NCI-H748 (cell line): Measurements from ENCODE around the gene MYL4.
"Not testable (repeated sequence)": the region's sequence is repeated elsewhere in the genome, so short reads cannot be mapped to it uniquely, and the experiment has no call there.

Source experiments
- DNase-seq: peaks from one replicate; lab custom pipeline; 2025; ENCODE audit not compliant: unreplicated experiment; lab: John Stamatoyannopoulos, UW

The MYL4 gene

DNA sequence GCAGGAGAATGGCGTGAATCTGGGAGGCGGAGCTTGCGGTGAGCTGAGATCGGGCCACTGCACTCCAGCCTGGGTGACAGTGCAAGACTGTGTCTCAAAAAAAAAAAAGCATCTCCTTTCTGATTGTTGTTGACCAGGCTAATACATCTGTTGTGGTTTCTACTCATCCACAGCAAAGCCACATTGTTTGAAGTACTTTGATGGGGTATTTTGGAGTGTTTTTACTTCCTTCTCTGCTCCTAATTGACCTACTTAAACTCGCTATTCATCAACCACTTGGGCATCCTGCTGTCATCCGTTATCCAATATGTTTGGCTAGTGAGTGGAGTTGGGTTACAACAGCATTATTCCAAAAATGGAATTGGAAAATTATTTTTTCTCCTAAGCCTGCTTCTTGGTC lies 16.6 kb upstream of the MYL4 start:
- peak; percentile 81 for DNase-seq

DNA sequence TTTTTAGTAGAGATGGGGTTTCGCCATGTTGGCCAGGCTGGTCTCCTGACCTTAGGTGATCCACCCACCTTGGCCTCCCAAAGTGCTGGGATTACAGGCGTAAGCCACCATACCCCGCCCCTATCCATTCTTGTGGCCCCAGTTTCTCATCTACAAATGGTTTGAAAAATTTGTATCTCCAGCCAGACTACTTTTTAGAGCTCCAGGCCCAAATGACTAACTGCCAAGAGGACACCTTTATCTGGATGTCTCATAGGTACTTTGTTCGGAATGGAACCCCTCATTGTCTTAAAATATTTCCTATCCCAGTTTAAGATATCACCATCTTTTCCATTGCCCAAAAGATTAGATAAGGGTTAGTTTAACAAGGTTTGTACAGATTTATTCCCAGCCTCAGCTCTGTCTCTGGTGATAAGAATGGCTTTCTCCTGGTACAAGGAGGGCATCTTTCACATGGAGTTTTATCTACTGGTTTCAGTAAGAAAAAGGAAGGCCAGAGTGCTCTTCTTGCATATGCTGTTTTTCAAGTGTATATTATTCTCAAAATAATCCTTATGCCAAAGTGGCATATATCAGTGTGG lies 15.1 kb upstream of the MYL4 start:
- DNase-seq: no peak

DNA sequence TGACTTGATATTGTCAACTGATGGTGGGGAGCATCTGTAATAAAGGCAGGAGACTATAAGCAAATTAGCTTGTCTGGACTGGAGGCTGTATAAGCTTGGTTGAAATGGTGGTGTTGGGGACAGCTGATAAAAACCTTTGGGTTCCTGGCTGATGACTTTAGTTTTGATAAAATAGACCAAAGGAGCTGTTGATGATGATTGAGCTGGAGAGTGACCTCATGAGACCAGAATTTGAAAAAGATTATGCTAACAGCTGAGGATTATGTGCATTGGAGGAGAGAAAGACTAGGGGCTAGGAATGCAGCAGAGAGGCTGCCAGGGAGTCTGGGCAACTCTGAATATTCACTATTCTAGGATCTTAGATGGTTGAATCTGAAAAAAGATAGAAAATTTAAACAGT lies 11.3 kb upstream of the MYL4 start:
- DNase-seq: no peak

DNA sequence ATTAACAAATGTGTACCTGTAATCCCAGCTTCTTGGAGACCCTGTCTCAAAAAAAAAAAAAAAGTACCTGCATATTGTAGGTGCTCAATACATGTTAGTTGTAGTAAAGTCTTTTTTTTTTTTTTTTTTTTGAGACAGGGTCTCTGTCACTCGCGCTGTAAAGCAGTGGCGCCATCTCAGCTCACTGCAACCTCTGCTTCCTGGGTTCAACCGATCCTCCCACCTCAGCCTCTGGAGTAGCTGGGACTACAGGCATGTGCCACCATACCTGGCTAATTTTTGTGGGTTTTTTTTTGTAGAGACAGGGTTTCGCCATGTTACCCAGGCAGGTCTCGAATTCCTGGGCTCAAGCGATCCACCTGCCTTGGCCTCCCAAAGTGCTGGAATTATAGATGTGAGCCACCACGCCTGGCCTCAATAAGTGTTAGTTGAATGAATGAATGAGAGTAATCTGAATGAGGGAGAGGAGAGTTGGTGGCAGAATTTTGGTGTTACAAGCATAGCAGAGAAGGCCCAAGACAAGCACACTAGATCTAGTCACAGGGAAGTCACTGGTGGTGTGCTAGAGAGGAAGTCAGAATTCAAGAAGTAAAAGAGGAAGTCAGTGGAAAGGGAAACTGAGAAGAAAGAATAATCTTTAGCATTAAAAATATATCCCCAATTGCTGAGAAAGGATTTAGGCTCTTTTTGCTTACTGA lies 9.4 kb upstream of the MYL4 start:
- DNase-seq: no peak

DNA sequence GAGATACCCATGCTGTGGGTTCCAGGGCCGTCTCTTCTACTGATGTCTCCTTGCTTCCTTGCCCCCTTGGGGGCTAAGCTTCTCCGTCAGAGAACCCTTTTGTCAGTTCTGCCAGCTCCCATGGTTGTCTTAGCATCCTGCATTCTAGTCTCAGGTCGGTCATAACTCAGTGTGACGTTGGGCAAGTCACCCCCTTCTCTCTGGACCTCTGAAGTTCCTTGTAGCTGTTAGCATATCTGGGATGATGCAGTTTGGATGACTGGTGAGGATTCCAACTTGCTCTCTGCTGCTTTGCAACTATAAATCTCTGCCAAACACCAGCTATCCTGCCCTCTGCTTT lies 8.9 kb upstream of the MYL4 start:
- no peak for DNase-seq

DNA sequence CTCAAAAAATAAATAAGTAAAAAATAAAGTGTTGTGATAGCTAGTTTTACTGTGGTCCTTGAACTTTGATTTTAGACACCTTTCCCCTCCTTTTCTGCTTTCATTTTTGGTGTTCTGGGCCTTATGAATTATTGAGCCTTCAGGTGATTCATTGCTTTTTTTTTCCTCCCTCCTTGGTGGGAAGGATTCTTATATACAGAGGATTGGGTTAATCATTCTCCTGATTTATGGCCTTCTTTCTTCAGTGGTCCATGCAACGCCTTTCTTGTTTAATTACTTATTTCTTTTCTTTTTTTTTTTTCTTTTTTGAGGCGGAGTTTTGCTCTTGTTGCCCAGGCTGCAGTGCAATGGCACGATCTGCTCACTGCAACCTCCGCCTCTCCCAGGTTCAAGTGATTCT lies 8.0 kb upstream of the MYL4 start:
- no peak for DNase-seq

DNA sequence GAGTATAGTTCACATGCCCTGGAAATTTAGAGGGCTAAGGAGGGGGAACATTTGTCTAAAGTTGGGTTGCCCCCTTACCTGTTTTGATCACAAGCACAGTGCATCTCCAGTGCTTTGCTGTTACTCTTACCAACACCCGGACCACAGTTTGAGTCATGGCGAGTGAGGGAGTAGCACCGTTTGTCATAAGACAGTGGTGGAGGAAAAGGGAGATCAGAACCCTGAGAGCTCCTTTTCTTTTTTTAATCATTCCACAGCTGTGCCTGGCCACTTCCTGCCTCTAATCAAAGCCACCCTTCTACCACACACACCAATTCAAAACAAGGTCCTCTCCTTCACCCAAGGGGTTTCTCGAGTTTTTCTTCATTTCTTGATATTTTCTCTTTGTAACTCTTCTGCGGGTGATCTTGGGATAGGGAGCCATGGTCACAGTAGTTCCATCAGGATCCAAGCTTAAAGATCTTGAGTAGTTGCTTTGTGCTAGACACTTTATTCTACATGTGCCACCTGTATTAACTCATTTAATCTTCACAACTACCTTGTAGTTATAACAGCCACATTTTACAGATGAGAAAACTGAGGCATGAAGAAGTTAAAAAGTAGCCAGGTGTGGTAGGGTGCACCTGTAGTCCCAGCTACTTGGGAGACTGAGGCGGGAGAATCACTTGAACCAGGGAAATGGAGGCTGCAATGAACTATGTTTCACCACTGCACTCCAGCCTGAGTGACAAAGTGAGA lies 5.0 kb upstream of the MYL4 start:
- no peak for DNase-seq

DNA sequence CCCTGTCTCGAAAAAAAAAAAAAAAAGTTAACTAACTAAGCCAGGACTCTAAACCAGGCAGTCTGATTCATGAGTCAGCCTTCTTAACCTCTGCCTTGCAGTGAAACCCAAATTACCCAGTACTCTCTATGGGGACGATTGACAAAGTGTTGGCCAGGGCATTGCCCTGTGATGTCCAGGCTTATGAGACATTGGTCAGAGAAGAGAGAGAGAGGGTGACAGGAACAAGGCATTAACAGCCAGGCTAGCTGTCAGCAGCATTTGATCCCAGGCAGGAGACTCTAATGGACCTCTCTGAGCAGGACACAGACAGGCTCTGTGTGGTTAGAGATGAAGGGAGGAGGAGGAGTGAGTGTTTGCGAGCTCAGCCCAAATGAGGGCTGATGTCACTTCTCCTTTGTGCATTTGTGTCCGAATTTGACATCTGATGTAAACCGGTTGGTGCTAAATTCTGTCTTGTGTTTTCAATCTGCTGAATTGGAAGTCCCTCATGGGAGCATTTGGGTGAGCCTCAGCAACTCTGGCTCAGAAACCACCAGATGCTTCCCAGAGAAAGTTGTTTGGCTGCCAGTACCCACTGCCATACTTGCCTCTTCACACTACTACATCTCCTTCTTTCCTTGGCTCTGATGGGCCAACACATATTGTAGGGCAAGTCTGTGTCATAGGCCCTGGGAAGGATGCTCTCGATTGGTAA lies 4.3 kb upstream of the MYL4 start:
- no peak for DNase-seq

DNA sequence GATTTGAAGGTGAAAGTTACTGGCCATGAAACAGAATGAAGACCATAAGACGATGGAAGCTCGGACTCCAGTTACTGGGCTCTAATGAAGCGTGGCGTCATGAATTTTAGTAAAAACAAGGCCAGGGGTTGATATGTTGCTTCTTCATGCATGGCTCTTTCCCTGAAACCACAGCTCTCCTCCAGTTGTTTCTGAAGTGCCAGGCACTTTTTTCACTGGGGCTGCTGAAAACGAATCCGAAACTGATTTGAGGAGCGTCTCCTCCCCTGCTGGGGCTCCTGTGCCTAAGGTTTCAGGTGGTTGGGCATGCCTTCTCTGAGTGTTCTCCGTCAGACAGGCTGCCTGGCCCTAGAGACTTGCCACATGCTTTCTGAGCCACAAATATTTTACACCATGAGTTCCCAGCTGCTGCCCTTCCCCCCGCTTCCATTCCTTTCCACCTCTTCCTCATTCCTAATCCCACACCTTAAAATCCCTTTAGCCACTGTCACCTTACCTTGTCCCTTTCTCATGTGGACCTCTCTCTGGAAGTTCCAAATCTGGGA lies 3.7 kb upstream of the MYL4 start:
- no peak for DNase-seq

DNA sequence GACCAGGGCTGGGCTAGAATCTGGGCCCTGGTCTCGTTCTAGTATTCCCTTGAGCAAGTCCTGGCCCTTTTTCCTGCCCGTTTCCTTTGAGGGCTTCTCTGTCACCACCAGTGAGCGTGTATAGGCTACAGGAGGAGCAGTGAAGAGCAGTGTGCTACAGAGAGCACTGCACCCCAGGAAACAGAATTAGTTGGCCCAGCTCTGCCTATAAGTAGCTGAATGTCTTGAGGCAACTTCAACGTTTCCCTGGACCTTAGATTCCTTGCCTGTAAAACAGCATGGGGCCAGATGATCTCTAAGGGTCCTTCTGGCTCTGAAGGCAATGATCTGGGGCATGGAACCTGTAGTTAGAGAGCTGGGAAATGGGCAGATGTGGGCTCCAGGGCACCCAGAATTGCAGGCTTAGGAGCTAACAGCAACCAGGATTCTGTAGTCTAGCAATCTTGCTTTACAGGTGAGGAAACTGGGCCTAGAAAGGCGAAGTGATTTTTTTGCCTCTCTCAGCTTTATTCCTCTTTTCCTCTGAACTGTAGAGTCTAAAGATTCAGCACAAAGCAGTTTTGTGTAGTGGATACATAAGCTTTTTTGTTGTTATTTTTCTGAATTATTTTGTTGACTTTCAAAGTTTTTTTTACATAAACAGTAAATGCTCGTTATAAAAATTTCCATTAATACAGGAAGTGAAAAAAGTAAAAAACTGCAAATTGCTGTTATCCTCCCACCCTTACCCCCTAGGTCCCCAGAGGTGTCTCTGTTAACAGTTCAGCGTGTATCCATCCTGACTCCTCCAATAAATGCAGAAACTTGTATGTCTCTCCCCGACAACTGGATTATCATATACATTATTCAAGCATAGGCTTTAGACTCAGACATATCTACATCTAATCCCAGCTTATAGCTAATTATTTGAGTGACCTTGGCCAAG lies 1.7 kb upstream of the MYL4 start:
- no peak for DNase-seq

DNA sequence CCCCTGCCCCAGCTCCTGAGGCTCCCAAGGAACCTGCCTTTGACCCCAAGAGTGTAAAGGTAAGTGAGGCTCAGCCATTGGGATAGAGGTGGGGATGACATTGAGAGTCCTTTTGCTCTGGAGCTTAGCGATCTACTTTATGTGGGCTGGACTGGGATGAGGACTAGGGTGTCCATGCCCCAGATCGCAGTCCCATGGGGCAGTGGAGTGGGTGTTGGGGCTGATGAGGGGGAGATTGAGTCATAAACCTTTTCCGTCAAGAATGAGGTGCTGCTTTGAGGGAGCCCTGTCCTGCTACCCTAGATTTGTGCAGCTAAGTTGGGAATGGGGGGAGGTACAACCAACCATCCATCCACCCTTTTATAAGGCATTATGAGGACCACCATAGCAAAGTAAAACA lies 351 bp downstream of the MYL4 start:
- DNase-seq: no peak

DNA sequence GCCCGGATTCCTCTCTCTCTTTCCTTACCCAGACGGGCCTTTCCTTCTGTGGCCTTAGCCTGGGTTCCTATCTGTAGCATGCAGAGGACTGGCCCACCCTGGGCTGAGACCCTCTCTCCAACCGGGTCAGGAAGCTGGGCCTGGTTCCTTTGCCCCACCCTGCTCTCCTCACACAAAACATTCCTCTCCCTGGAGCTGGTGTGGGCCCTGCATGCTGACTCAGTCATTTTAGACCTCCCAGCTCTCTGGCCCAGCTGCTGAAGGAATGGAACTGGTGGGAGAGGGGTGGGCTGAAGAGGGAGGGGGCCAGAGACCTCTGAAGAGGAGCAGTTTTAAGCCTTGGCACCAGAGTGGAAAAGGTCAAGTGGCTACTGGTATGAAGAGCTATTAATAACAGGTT lies 957 bp downstream of the MYL4 start:
- no peak for DNase-seq

DNA sequence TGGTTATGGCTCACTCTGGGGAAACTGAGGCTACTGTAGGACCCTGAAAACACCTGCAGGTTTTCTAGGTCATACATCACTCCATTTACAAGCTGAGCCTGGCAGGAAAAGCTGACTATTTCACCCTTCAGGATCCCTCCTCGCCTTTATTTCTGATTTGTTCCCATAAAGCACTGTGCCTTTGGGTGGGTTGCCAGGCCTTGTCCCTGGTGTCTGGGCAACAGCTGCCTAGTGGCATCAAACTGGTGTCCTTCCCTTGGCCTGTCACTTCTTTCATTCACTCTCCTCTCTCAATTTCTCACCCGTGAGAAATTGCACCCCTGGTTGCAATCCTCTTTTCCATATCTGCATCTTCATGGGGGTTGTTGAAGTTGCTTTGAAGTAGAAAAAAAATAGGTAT lies 1.6 kb downstream of the MYL4 start:
- DNase-seq: no peak

DNA sequence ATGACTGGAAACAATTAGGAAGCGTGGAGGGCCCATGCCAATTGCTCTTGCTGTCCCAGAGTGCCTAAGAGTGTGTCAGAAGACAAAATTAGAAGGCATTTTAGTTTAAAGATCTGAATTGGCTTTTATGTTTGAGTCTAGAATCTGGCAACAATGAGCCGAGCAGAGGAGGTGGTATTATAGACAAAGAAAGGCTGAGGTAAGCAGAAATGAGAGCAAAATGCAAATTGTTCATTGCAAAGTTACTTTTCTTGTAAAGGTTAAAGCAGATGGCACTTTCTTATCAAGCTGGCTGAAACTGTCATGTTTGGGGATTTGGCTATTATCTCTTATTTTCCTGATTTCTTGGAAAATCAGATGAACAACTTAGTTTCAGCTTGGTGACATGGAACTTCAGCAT lies 3.3 kb downstream of the MYL4 start:
- DNase-seq: no peak

DNA sequence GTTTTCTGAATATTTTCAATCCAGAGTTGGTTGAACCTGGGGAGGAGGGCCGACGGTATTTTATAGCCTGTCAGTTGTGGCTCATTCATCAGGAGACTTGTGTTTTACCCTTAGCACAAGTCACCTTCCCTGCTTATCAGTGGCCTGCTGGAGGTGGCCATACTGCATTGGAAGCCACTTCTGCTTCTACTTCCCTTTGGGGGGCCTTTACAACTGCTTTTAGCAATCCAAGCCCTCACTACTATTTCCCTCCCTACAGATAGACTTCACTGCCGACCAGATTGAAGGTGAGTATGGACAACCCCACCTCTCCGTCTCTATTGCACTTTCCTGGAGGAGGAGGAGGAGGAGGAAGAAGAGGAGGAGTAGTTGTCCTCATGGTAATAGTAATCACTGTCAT lies 4.4 kb downstream of the MYL4 start:
- DNase-seq: no peak

DNA sequence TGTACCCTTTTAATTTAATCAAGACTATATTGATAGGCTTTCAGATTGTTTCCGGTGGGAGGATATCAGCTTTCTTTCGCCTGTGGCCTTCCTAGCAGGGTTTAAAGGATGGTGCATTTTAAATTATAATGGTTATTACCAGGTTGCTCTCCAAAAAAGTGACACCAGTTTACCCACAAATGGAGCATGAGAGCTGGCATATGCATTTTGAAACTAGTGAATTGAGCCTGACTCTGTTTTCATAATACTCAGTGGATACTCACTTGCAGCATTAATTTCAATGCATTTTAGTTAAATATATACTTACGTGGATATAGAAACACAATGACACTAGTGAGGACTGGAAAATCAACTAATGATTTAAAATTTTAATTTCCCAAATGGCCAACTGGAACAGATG lies 5.8 kb downstream of the MYL4 start:
- no peak for DNase-seq

DNA sequence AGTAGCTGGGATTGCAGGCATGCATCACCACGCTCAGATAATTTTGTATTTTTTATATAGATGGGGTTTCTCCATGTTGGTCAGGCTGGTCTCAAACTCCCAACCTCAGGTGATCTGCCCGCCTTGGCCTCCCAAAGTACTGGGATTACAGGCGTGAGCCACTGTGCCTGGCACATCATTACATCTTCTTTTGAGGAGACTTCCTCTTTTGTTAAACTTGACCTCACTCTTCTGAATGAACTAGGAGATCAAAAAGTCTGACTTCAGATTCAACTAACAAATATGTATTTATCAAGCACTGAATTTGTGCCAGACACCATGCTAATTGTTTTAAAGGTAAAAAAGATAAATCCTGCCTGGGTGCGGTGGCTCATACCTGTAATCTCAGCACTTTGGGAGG lies 7.7 kb downstream of the MYL4 start:
- not testable (repeated sequence) for DNase-seq

DNA sequence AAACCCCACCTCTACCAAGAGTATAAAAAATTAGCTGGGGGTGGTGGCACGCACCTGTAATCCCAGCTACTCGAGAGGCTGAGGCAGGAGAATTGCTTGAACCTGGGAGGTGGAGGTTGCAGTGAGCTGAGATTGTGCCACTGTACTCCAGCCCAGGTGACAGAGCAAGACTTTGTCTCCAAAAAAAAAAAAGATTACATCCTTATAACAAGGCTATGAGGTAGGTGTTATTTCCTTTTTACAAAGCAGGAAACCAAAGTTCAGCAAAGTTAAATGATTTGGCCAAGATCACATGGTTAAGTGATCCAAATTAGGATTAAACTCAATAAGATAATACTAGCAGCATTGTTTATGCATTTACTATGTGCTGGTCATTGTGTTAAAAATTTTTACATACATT lies 8.1 kb downstream of the MYL4 start:
- not testable (repeated sequence) for DNase-seq

DNA sequence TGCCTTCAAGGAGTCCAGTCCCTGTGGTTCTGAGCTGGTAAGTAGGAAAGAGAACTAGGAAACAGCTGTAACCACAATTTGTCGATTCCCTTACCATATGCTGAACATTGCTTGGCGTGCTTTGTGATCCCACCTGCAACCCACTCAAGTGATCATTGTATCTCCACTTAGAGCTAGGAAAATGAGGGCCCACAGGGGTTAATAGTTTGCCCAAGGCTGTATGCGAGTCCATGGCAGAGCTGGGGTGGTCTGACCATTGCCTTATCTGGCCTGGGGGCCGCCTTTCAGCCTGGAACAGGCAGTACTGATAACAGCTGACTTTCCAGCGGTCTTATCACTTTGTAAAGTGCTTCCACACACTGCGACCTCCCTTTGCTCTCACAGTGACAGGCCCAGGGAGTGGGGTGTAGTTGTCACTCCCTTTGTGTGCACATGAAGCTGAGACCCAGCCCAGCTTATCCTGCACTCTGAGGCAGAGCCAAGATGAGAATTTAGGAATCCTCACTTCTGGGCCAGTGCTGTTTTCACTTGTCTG lies 9.8 kb downstream of the MYL4 start:
- no peak for DNase-seq
